ENCODE measurements around the gene ARHGEF28.

ARHGEF28 gene

DNA sequence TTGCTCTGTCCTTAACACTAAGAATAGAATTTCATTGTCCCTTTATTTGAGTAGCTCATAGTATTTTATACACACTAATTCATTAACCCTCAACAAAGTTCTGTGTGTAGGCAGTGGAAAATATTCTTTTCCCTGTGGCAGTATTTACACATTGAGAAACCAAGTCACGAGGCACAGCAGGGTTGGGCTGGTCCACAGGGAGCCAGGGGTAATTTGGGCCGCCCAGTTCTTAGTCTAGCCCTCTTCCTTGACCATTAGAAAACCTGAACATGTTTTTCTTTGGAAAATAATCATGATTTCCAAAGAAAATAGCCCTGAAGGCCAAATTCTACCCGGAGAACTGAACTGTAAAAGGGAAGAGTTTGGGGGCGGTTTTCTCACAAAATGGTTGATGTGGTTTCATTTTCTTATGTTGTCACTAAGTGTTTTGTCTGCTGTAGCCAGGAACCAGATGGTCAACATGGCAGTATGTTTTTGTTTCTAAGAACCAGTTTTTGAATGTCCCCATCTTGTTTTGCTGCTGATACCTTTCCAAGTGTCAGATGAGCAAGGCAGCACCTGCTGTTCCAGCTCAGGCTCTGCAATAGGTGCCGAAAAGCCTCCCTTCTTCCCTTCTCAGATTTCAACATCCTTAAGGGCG lies 29.6 kb downstream of the ARHGEF28 start:
- H3K27ac Mint-ChIP-seq: no peak overlapping the region

GRCh38 chr5:73661753-73662152 lies 35.8 kb downstream of the ARHGEF28 start:
- Mint-ChIP-seq H3K4me3 (no peak overlapping the region), H3K4me1 (no peaks in the 10 kb centered on the region), H3K36me3 (ENCODE audit: low read depth) (no peaks in the 10 kb centered on the region), H3K27ac (no peak overlapping the region), H3K27me3 (peaks cover 6% of the 10 kb centered on the region), H3K9me3 (no peaks in the 10 kb centered on the region)
- DNase-seq (no peak), ATAC-seq (no peak)

More for the DNA sequence above, 29.6 kb downstream of the ARHGEF28 start:
- no peak overlapping the region for H3K4me3 Mint-ChIP-seq
- DNase-seq: no peak
- H3K4me1 Mint-ChIP-seq: no peaks in the 10 kb centered on the region
- peaks cover 5% of the 10 kb centered on the region for H3K27me3 Mint-ChIP-seq
- no peaks in the 10 kb centered on the region for H3K9me3 Mint-ChIP-seq
- H3K36me3 Mint-ChIP-seq (ENCODE audit: low read depth): no peaks in the 10 kb centered on the region
- no peak for ATAC-seq

DNA sequence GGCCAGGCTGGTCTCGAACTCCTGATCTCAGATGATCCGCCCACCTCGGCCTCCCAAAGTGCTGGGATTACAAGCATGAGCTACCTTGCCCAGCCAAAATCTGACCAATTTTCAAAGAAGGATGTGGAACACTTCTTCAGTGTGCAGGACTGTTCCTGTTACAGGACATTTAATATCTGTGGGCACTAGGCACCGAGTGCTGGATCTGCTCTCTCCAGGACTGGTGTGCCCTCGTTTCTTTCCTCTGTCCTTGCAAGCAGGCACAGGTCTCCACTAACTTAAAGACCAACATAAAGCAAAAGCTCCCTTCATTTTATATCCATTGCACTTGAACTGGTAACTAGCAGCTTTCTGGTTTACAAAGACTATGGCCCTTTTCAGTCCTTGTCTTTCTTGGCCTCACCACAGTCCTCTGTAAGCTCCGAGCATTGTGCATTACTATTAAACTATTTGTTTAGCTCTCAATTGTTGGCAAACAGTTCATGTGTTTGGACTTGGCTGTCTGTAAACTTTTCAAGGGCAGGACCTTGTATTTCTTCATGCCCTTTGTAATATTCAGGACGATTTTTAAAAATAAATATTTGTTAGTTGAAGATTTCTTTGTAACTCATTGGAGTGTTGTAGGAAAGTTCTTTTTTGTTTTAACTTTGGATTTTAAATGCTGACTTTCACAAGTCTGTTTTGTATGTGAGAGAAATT lies 37.3 kb downstream of the ARHGEF28 start:
- no peak overlapping the region for H3K27ac Mint-ChIP-seq
- DNase-seq (no peak), ATAC-seq (no peak)
- H3K9me3 Mint-ChIP-seq: no peaks in the 10 kb centered on the region
- no peaks in the 10 kb centered on the region for H3K4me1 Mint-ChIP-seq
- H3K4me3 Mint-ChIP-seq: no peak overlapping the region
- peaks cover 6% of the 10 kb centered on the region for H3K27me3 Mint-ChIP-seq
- no peaks in the 10 kb centered on the region for H3K36me3 Mint-ChIP-seq (ENCODE audit: low read depth)

DNA sequence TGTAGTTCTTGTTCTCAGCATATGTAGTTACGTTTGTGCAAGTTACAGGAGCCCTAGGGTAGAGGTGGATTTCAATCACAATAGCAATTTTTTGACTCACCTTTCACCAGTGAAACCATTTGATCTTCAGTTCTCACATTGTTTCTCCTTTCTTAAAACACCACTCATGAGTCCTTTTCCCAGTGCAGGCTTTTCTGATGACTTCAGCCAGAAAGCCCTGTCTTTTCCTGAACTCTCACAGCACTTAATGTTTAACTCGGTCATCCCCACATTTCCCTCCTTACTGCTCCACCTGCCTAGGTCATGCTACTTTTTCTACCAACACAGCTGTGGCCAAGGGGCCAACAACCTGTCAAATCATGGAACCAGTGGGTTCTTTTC lies 37.9 kb downstream of the ARHGEF28 start:
- no peaks in the 10 kb centered on the region for H3K36me3 Mint-ChIP-seq (ENCODE audit: low read depth)
- no peaks in the 10 kb centered on the region for H3K4me1 Mint-ChIP-seq
- DNase-seq (no peak), ATAC-seq (no peak)
- H3K9me3 Mint-ChIP-seq: no peaks in the 10 kb centered on the region
- no peak overlapping the region for H3K27ac Mint-ChIP-seq
- H3K4me3 Mint-ChIP-seq: no peak overlapping the region
- H3K27me3 Mint-ChIP-seq: peaks cover 6% of the 10 kb centered on the region

DNA sequence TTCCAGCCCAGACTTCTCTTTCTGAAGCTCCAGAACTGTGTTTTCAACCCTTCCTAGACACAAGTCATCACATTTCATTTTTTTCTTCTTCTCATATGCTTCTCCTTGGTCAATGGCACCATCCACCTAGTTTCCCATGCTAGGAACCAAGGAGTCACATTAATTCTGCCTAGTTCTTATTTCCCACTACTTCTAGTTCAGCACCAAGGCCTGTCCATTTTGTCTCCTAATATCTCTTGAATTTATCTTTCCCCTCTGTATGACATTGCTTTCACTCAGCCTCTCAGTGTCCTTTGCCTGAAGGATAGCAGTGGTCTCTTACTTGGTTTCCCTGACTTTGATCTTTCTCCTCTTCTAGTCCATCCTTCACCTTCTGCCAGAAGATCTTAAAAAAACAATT lies 38.8 kb downstream of the ARHGEF28 start:
- H3K27ac Mint-ChIP-seq: no peak overlapping the region
- ATAC-seq: no peak
- H3K4me3 Mint-ChIP-seq: no peak overlapping the region
- no peaks in the 10 kb centered on the region for H3K9me3 Mint-ChIP-seq
- no peaks in the 10 kb centered on the region for H3K4me1 Mint-ChIP-seq
- peaks cover 6% of the 10 kb centered on the region for H3K27me3 Mint-ChIP-seq
- no peaks in the 10 kb centered on the region for H3K36me3 Mint-ChIP-seq (ENCODE audit: low read depth)
- no peak for DNase-seq

- H3K4me3 Mint-ChIP-seq: no peak overlapping the region
- no peaks in the 10 kb centered on the region for H3K9me3 Mint-ChIP-seq
- no peak for DNase-seq
- H3K27me3 Mint-ChIP-seq: peaks cover 6% of the 10 kb centered on the region
- H3K36me3 Mint-ChIP-seq (ENCODE audit: low read depth): no peaks in the 10 kb centered on the region
- H3K4me1 Mint-ChIP-seq: no peaks in the 10 kb centered on the region
- H3K27ac Mint-ChIP-seq: no peak overlapping the region
- no peak for ATAC-seq
These were observed 40.9 kb downstream of the ARHGEF28 start for GRCh38 chr5:73666891-73667290.

GRCh38 chr5:73668017-73668416 lies 42.0 kb downstream of the ARHGEF28 start:
- Mint-ChIP-seq H3K27ac (no peak overlapping the region), H3K36me3 (ENCODE audit: low read depth) (no peaks in the 10 kb centered on the region), H3K4me1 (no peaks in the 10 kb centered on the region), H3K27me3 (peaks cover 6% of the 10 kb centered on the region), H3K9me3 (no peaks in the 10 kb centered on the region), H3K4me3 (no peak overlapping the region)
- ATAC-seq: no peak
- no peak for DNase-seq

DNA sequence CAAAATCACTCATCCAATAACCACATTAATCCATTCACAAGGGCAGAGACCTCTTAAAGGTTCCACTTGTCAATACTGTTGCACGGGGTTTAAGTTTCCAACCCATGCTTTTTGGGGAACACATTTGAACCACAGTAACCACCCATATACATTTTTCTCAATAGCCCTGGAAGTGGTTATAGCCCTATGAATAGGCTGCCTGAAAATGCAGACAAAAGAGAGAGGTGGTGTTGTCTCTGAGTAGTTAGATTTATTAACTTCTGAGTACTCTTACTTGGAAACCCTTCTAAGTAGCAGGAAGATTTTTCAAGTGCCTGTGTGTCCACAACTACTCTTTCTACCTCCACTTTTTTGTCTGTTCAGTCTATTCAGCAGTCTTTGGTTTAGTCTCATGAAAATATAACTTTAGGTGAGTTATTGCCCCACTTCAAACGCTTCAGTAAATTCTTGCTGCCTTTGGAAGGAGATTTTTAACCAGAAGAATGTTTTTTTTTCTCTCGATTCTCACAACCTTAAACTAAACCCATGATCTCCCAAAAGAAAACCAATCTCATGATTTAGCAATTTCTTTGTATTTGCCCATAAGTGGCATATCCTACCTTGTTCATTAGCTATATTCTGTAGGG lies 42.6 kb downstream of the ARHGEF28 start:
- no peak for ATAC-seq
- Mint-ChIP-seq H3K4me3 (no peak overlapping the region), H3K36me3 (ENCODE audit: low read depth) (no peaks in the 10 kb centered on the region), H3K9me3 (no peaks in the 10 kb centered on the region), H3K27ac (no peak overlapping the region), H3K4me1 (no peaks in the 10 kb centered on the region), H3K27me3 (peaks cover 6% of the 10 kb centered on the region)
- DNase-seq: no peak

GRCh38 chr5:73670731-73671130 lies 44.7 kb downstream of the ARHGEF28 start:
- ATAC-seq: no peak
- H3K27ac Mint-ChIP-seq: no peak overlapping the region
- no peak overlapping the region for H3K4me3 Mint-ChIP-seq
- H3K9me3 Mint-ChIP-seq: no peaks in the 10 kb centered on the region
- no peaks in the 10 kb centered on the region for H3K4me1 Mint-ChIP-seq
- DNase-seq: no peak
- H3K27me3 Mint-ChIP-seq: peaks cover under 1% of the 10 kb centered on the region
- no peaks in the 10 kb centered on the region for H3K36me3 Mint-ChIP-seq (ENCODE audit: low read depth)

DNA sequence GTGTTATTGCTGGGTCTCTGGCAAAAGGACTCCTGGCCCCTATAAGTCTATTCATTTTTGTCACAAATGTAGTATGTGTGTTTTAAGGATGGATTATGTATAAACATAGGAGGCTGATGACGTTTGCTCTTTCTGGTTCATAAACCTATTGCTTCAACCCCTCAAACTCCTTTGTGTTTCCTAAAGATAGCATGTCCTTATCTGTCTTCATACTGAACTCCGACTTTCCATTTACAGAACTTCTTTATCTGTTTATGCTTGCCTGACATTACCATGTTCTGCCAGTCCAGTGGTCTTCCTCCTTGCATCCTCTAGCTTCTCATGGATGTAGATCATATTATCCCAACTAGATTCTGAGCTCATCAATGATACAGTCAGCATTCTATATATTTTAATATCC lies 46.1 kb downstream of the ARHGEF28 start:
- no peak for DNase-seq
- H3K4me3 Mint-ChIP-seq: no peak overlapping the region
- H3K27ac Mint-ChIP-seq: no peak overlapping the region
- no peaks in the 10 kb centered on the region for H3K9me3 Mint-ChIP-seq
- H3K4me1 Mint-ChIP-seq: no peaks in the 10 kb centered on the region
- peaks cover 2% of the 10 kb centered on the region for H3K27me3 Mint-ChIP-seq
- no peaks in the 10 kb centered on the region for H3K36me3 Mint-ChIP-seq (ENCODE audit: low read depth)
- no peak for ATAC-seq

- no peak for DNase-seq
These were observed 47.2 kb downstream of the ARHGEF28 start for GRCh38 chr5:73673161-73673591.

GRCh38 chr5:73674669-73675004 lies 48.6 kb downstream of the ARHGEF28 start:
- DNase-seq: no peak
- H3K27ac Mint-ChIP-seq: no peak overlapping the region
- no peaks in the 10 kb centered on the region for H3K36me3 Mint-ChIP-seq (ENCODE audit: low read depth)
- no peaks in the 10 kb centered on the region for H3K9me3 Mint-ChIP-seq
- H3K4me3 Mint-ChIP-seq: no peak overlapping the region
- no peak for ATAC-seq
- H3K4me1 Mint-ChIP-seq: no peaks in the 10 kb centered on the region
- H3K27me3 Mint-ChIP-seq: peaks cover 2% of the 10 kb centered on the region

More at GRCh38 chr5:73673161-73673591, 47.2 kb downstream of the ARHGEF28 start:
- H3K27me3 Mint-ChIP-seq: peaks cover 2% of the 10 kb centered on the region
- H3K4me3 Mint-ChIP-seq: no peak overlapping the region
- no peaks in the 10 kb centered on the region for H3K9me3 Mint-ChIP-seq
- H3K36me3 Mint-ChIP-seq (ENCODE audit: low read depth): no peaks in the 10 kb centered on the region
- H3K27ac Mint-ChIP-seq: no peak overlapping the region
- H3K4me1 Mint-ChIP-seq: no peaks in the 10 kb centered on the region
- no peak for ATAC-seq

DNA sequence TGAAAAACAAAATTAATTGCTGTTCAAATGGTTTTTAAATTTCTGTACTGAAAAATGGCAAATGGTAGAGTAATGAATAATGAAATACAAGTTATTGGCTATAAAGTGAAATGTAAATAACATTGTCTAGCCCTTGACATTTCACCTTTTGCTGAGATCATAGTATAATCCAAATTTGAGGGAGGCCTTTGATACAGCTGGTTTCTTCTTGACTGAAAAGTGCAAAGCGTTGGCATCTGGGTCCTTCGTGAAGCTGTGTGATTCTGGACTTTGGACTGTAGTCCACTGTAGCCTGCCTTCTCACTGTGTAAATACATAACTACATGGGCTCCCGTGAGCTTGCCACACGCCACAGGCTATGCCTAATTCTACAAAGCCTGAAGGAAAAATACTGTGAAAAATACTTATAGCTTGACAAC lies 52.3 kb downstream of the ARHGEF28 start:
- H3K9me3 Mint-ChIP-seq: no peaks in the 10 kb centered on the region
- peaks cover 2% of the 10 kb centered on the region for H3K27me3 Mint-ChIP-seq
- no peaks in the 10 kb centered on the region for H3K4me1 Mint-ChIP-seq
- H3K36me3 Mint-ChIP-seq (ENCODE audit: low read depth): no peaks in the 10 kb centered on the region
- H3K27ac Mint-ChIP-seq: no peak overlapping the region
- no peak for ATAC-seq
- no peak for DNase-seq
- H3K4me3 Mint-ChIP-seq: no peak overlapping the region

- no peaks in the 10 kb centered on the region for H3K36me3 Mint-ChIP-seq (ENCODE audit: low read depth)
- peaks cover 2% of the 10 kb centered on the region for H3K27me3 Mint-ChIP-seq
- H3K4me3 Mint-ChIP-seq: no peak overlapping the region
- H3K27ac Mint-ChIP-seq: no peak overlapping the region
- no peaks in the 10 kb centered on the region for H3K4me1 Mint-ChIP-seq
- ATAC-seq: no peak
- no peaks in the 10 kb centered on the region for H3K9me3 Mint-ChIP-seq
- DNase-seq: no peak
These were observed 52.8 kb downstream of the ARHGEF28 start for GRCh38 chr5:73678807-73679206.

GRCh38 chr5:73682176-73682575 lies 56.2 kb downstream of the ARHGEF28 start:
- DNase-seq (no peak), ATAC-seq (no peak)
- Mint-ChIP-seq H3K36me3 (ENCODE audit: low read depth) (no peaks in the 10 kb centered on the region), H3K9me3 (no peaks in the 10 kb centered on the region), H3K27me3 (no peaks in the 10 kb centered on the region), H3K27ac (no peak overlapping the region), H3K4me3 (no peak overlapping the region), H3K4me1 (no peaks in the 10 kb centered on the region)

All from activated naive CD8-positive, alpha-beta T cell treated with anti-CD3 and anti-CD28 coated beads, Interleukin-2, amount 50 U/mL, for 24 hours (primary cell).